Stimulated activated CD8-positive, alpha-beta memory T cell treated with anti-CD3 and anti-CD28 coated beads, Interleukin-15, amount 100 ng/mL, for 4 hours (primary cell): ENCODE data around the gene FREM1.

ENCODE experiments used
- DNase-seq, 2 donors: peaks; one replicate each; pipeline ENCODE4 v3.0.0-alpha.2; 2020; ENCODE audit warnings: low read depth in 2 of 2

FREM1 gene

DNA sequence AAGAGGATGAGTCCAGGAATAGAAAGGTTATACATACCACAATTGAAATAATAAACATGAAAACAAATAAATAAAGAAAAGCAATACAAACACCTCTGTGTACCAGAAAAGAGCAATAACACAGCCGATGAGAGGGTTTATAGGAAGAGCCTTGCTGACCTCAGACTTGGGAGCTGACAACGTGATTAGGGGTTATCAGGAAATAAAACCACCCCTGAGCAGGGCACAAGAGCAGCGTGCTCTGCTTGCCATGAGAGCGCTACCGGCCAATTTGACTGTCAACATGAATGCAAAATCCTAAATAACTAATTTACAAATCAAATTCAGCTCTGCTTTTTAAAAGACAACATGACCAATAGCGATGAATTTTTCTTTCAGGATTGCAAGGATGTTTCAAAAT lies 2.6 kb upstream of the FREM1 start:
- no peak for DNase-seq

DNA sequence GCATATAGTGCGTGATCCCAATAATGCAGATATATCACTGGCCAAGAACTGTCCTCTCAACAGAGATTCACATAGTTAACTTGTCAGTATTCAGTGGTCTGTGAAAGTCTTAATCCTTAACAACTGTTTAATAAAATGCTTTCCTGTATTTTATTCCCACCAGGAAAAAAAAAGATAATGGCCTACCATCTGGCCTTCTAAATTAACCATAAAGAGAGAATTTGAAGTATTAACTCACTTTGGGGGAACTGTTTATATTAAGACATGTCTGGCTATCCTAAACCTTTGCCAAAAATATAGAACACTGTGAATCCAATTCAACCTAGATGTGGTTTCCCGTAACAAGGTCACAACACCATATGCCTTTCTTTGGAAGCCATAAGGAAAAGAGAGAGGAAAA lies 818 bp upstream of the FREM1 start:
- no peak for DNase-seq

DNA sequence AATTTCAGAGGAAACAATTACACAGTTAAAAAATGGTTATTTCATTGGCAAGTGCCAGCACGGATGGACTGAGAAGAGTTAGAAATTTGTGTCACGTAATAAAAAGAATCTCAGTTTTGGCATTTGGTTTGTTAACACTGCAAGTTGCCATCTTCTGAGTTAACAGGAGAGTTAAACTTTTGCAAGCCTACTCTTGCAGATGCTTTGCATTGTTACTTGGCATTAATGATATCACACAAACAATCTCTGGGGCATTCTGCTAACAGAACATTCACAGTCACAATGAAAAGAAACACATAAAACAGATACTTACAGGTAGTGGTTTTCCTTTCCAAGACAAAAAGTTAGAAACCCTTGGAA lies 647 bp downstream of the FREM1 start:
- DNase-seq, result no peak

DNA sequence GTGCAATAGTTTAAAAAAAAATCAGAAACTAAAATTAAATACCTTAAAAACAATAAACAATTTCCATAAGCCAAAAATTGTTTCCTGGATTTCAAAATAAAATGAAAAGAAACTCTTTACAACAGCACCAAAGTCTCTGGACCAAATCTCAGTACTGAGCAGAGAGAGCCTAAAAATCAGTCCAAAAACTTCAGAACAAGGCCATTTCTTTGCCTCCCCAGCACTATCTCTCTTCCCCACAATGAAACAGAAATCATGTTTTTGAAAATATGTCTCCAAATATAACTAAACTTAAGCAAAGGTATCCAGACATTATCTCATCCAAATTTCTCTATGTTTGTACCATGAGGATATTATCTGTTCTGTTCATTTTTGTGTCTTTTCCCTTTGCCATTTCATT lies 1.0 kb downstream of the FREM1 start:
- DNase-seq, result no peak

DNA sequence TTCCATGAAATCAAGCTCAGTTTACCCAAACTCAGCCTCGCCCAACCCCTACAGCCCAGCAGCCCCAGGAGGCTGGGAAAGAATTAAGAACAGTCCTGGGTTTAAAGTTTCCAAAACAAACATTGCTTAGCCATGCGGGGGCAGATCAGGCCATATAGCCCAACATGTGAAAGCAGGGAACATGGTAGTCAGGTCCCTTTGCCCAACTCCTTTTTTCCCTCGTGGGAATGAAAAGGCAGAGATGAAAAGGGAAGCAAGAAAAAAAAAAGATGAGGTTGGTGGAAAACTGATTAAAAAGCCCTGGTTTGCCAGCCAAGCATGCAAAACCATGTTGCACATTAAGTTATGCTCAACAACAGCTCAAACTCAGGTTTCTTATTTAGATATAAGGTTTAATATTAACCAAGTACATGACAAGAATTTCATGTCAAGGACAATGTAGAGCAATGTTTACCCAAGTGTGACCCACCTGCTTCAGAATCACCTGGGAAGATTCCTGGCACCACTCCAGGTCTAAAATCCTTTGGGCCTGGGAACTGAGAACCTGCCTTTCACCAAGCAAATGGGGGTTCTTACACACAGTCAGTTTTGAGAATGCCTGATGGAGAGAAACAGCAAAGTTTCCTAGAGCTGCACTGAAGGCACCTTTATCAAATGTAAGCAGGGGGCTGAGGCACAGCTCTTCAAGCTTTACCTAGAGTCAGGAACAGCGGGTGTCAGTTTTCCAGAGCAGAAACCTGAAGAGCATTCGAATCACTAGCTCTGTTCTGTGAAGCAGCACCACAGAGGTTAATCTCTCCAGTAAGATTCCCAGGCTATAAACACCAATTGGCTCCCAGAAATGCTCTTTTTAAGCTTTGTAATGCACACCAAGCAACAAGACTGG lies 1.7 kb downstream of the FREM1 start:
- DNase-seq, result no peak

DNA sequence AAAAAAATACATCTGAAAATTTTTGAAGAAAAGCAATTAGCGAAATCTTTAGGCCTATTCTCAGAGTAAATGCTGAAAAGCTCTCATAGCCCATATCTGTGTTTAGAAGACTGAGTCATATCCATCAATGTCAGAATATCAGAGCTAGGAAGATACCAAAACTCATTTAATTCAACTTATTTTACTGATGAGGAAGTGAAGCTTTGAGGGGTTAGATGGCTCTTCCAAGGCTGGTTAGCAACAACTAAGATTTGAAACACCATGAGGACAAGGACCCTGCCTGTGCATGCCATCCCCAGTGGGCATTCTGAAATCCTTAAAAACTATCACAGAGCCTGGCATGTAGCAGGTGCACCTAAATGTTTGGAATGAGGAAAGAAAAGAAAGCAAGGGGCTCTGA lies 2.5 kb downstream of the FREM1 start:
- DNase-seq, result no peak

DNA sequence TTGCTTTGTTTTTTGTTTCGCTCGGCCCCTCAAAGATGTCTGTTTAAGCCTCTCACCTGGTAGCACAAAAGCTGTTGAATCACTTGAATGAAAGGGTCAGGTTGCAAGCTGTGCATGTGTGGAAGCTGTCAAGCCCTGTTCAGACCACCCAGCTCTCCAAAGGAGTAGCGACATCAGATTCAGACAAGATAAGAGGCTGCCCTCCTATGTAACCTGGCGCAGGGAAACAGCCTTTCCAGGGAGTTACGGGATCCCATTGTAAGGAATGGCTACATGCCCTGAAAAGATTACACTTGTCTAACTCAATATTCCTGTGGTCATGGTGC lies 2.9 kb downstream of the FREM1 start:
- no peak for DNase-seq

DNA sequence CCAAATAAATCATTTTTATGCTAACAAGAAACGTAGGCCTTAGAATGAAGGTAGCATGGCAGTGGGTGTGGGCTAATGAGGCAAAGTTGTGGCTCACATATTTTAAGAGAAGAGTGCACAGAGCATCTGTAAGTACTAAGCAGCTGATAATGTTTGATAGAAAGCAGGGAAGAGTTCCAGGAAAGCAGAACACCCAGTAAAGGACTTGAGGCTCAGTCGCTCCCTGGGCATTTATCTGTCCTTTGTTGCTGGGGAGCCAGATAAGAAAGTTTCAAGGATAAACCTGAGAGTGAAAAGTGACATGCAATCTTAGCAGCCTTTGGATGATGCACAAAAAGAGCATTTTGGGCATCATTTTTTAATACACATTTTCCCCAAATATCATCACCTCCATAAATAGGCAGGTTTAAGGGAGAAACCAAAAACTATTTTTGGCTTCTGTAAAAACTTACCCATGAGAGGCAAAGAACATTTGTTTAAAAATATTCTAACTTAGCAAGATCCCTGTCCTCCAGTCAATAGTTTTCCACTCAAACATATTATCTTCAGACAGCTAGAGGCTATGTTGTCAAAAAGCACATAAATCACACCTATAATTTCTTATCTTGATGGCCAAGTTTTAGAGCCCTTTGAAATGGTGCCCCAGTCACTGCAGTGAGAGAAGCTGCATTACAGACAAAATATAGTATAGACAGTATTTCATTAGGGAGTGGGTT lies 3.4 kb downstream of the FREM1 start:
- no peak for DNase-seq

DNA sequence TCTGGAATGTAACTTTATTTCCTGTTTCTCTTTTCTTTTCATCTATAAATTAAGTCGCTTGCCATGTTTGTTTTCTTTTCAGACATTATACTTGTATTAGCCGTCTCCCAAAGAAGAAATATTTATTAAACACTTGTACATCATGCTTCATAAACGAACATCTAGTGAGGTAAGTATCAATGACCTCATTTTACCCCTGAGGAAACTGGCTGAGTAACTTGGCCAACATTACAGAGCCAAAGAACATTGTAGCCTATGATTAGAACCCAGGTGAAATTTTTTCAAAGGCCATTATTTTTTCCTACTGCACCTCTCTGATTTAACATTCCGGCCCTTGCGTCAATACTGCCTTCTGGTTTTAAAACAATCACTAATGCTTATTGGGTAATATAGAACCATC lies 4.2 kb downstream of the FREM1 start:
- no peak for DNase-seq

DNA sequence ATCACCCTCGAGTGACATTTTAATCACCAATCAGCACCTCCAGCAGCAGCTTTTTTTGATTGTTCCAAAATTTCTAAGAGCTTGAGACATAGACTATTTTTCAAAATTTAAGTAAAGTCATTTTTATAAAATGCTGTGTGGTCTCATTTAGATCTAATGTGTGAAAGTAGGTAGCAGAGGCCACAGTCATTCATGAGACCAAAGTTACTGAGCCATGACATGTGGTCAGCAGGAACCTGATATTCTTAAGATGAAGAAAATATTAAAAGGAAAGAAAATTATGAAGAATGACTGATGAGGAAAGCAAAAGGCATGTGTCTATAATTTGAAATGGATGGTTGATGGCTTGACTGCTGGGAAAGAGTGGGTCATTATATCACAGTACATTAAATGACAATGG lies 7.2 kb downstream of the FREM1 start:
- no peak for DNase-seq

DNA sequence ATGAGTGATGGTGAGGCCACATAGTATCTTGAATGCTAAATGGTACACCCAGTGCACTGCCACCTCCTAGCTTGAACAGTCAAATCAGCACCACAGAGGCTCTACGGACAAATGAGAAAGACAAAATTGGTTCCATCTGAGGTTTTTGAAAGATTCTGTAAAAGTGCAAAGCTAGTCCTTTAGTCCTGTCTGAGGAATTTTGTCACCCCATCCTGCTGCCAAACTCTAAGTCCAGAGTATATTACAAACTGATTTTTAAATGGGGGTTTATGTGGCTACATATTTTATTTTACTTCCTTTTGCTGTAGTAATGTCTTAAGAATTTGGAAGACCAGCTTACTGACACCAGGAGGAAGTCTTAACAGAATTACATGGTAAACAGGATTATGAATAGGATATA lies 7.7 kb downstream of the FREM1 start:
- DNase-seq, result no peak

DNA sequence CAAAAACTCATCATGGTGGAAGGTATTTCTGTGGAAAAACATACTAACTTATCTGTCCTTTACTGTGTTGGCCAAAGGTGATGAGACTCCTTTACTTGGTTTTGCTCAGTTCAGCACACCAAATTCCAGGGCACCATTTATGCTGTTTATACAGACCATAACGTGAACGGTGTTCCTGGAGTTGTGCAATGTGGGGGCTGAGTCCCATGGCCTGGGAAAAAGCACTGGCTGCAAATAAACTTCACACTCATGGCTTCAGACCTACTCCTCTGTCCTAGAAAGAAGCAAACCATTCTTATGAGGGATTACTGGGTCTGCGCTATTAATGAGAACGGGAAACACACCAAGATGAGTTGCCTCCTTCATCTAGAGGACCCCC lies 10.4 kb downstream of the FREM1 start:
- no peak for DNase-seq

DNA sequence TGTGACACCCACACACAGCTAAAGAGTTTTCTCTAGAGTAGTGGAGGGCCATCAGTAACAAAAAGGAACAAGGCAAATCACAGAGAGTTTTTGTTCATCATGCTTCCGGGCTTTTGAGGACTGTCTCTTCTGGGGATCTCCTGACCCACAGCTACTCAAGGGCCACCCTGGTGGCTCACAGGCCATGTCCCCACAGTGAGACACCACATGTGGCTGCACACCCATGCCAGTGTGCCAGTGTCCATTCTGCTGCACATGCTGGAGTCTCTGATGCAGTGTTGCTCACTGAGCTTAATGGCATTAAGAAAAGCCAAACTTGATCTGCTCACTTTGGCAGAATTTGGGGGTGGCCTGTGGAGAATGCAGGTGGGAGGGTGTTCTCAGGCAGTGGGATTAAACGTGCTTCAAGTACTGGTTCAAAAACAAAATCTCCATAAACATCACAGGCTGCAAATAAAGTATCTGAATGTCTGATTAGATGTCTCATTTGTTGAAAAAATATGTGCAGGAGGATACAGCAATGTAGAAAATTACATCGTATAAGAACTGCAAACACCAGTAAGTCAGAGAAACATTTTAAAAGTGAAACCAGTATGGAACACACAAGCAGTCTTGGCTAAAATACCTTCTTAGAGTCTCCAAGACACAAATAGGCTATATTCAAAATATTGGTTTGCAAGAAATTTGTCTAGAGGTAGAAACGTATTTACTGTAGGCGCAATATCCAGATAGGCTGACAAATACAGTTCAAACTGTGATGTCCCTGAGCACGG lies 11.0 kb downstream of the FREM1 start:
- DNase-seq, result no peak

DNA sequence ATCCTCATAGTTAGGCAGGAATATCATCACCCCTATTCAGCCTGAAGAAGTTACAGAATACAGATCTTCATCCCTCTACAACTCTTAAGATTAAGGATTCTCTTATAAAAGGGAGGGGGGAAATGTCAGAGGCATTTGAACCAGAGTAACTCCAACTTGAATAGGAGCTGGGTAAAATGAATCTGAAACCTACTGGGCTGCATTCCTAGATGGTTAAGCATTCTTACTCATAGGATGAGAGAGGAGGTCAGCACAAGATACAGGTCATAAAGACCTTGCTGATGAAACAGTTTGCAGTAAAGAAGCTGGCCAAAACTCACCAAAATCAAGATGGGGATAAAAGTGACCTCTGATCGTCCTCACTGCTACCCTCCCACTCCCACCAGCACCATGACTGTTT lies 14.4 kb downstream of the FREM1 start:
- DNase-seq, result no peak

DNA sequence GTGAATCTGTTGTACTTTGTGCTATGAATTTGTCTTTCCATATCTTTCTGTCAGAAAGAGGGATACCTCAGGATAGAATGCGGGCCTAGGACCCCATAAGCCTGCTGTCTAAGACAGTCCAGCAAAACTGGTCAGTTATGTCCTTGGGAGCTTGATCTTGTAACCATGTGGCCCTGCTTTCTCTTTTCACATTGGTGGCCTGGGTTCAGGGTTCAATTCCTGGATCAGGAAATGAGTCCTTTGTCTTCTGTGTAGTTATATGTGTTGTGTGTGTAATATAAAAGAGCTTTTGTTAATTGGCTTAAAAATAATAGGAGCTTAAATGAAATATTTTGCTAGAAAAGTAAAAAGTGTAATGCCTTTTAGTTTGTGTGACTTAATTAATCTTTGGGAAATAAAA lies 16.9 kb downstream of the FREM1 start:
- DNase-seq, result no peak

DNA sequence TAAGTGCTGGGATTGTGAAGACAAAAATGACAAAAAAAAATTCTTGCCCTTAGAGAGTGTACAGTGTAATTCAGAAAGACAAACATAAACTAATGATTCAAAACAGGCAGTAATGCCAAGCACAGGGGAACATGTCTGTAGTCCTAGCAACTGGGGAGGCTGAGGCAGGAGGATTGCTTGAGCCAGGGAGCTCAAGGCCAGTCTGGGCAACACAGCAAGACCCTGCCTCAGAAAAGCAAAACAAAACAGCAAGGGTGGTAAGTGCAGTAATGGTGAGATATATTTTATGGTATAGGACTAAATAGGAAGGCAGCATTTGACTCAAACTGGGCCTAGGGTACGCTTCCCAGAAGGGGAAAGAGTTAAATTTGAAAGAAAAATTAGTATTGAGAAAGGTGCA lies 18.9 kb downstream of the FREM1 start:
- DNase-seq, result no peak

DNA sequence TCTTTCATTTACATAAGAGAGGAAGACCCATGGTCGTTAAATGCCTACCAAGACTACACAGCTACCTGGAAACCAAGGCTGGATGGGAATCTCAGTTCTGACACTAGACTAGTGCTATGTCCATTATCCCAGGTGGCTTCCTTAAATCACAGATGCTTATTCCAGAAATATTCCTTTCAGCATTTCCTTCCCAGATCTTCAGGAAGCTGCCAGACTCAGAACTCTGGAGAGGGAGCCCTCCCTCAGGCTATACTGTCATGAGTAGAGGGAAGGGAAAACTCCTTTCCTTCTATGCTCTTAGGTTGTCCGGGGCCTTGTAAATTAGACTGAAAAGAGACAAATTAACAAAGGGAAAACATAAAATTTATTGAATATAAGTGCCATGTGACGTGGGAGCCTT lies 20.8 kb downstream of the FREM1 start:
- no peak for DNase-seq

DNA sequence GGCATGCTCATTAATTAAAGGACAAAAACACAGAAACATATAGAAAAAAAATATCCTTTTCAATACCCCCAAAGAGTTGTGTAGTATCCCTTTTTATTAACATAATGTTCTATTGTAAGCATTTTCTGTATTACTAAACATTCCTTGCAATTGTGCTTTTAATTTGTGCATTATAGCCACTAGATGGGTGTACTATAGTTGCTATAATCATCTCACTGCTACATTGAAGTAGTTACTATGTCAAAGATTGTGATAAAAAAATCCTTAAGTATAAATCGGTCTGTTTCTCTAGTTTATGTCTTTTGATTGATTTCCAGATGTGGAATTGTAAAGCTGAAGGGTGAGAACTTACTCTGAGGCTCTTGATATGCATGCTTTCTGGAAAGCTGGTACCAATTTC lies 21.4 kb downstream of the FREM1 start:
- DNase-seq, result no peak

DNA sequence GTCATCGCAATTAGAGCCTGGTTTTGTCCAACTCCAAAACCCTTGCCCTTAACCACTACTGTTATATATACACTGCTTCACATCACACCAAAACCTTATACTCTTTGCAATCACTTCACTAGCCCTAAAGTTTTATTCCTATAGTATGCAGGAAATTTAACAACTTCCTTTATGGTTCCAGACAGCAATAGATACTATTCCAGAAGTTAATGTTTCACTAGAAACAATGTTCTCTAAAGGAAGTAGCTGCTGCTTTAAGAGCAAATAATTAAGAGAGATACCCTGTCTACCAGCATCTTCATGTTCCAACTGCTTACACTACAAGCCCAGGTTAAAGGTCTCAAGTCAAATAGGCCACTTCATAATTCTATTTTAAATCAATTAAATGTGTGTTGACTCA lies 22.0 kb downstream of the FREM1 start:
- DNase-seq, result no peak

DNA sequence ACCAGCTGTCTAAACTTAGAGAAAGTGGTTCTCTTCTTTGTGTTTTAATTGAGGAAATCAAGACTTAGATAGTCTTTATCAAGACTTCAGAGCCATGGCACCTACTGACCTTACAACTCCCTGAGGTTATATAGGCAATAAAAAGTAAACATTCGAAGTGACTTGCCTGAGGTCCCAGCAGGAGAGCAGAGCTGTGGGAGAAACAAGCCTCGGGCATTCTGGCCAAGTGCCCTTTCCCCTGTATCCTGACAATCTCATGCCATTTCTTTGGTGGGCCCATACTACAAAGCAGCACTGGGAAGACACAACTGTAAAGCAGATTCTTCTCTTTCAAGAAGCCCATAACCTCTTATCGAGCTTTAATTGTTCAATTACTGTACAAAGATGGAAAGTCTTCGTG lies 23.1 kb downstream of the FREM1 start:
- DNase-seq, result no peak

DNA sequence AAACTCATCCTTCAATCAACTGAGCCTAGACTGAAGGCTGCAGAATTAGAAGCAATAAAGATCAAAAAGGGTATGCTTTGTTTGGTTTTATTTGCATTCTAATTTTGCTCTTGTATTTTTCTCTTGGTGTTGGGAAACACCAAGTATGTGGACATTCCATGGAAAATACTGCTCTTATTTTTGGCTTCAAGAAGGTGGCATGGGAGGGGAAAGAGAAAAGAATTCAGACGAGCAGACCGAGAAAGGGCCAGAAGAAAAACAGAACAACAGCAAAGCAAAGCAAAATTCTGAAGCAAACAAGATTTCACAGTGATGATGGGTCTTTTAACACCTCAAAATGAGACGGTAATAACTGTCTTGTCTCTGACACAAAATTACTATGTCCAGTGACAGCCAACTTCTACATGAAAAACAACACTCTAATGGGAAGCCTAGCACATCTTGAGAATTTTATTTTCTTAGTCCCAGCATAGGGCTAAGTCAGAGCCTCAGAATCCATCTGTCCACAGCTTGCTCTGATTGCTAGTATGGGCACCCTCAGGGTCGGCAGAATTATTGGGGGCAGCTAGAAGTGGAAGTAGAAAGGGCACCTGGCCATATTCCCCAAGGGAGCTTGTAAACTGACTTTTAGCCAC lies 26.8 kb downstream of the FREM1 start:
- no peak for DNase-seq

DNA sequence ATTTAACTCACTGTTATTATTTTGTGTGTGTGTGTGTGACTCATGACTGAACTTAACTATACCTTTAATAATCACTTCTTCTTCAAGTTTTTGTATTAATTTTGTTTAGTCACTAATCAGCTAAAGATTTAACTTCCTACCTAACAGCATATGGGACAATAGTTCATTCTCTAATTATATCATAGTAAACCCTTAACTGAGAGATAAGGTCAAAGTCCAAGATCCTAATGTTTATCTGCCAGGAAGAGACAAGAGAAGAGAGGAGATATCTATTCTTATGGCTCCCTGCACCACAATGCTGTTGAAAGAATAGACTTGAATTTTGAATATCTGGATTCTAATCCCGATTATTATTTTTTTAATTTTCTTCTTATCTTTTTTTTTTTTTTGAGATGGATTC lies 28.1 kb downstream of the FREM1 start:
- DNase-seq, result no peak

DNA sequence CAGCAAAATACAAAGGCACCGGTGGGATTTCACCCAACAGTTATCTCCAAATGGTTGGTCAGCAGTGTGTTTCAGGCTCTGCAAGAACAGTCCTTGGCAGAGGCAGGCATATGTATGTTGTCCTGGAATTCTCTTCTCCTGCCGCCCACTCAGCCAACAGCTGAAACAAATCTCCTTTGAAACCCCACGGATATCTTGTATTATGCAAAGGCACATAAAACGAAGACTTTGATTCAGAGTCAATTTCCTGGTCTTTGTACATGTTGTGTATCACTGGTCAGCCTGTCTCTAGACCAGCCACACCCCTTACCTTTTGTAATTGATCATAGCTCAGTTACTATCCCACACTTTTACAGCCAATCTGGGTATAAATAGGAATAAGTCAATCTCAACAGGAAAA lies 29.2 kb downstream of the FREM1 start:
- DNase-seq, result no peak
